Bone marrow (tissue), 2 donors: ENCODE data around the gene LNP1.
"Not testable (repeated sequence)": the region's sequence is repeated elsewhere in the genome, so short reads cannot be mapped to it uniquely, and the experiment has no call there.

Experiments
- DNase-seq, 2 donors: peaks; one replicate each; lab custom pipeline; 2025; lab: John Stamatoyannopoulos, UW

The LNP1 gene

GRCh38 chr3:100478521-100478920, 77.2 kb downstream of the LNP1 start:
- DNase-seq = not testable (repeated sequence)

DNA sequence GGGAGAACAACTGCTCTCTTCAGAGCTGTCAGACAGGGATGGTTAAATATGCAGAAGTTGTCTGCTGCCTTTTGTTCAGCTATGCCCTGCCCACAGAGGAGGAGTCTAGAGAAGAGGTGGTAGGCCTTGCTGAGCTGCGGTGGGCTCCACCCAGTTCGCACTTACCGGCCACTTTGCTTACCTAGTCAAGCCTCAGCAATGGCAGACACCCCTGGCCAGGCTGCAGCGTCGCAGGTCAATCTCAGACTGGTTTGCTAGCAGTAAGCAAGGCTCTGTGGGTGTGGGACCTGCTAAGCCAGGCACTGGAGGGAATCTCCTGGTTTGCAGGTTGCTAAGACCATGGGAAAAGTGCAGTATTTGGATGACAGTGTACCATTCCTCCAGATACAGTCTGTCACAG, 78.7 kb downstream of the LNP1 start:
- DNase-seq = no peak

- DNase-seq = no peak
Measured at GRCh38 chr3:100482176-100482575, 80.8 kb downstream of the LNP1 start.

DNA sequence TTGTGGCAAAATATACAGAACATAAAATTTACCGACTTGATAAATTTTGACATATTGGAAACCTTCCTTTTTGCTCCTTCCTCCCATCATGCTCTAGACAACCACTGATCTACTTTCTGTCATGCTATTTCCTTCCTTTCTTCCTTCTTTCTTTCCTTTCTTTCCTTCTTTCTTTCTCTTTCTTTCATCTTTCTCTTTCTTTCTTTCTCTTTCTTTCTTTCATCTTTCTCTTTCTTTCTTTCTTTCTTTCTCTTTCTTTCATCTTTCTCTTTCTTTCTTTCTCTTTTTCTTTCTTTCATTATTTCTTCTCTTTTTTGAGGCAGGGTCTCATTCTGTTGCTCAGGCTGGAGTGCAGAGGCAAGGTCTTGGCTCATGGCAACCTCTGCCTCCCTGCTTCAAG, 82.2 kb downstream of the LNP1 start:
- DNase-seq = no peak

DNA sequence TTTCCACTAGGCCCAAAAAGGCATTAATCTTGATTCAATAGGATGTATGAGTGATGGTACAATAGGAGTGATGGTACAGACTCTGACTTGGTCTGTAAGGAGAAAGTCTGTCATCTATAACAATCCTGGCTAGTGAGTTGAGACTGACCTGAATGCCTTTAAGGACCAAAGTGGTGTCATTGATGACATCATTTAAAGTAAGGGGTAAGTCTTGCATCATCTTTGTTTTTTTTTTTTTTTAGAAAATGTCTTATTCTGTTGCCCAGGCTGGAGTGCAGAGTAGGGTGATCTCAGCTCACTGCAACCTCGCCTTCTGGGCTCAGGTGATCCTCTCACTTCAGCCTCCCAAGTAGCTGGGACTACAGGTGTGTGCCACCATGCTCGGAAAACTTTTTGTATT, 85.5 kb downstream of the LNP1 start:
- no peak for DNase-seq

- no peak for DNase-seq
Measured at GRCh38 chr3:100489118-100489517, 87.8 kb downstream of the LNP1 start.

DNA sequence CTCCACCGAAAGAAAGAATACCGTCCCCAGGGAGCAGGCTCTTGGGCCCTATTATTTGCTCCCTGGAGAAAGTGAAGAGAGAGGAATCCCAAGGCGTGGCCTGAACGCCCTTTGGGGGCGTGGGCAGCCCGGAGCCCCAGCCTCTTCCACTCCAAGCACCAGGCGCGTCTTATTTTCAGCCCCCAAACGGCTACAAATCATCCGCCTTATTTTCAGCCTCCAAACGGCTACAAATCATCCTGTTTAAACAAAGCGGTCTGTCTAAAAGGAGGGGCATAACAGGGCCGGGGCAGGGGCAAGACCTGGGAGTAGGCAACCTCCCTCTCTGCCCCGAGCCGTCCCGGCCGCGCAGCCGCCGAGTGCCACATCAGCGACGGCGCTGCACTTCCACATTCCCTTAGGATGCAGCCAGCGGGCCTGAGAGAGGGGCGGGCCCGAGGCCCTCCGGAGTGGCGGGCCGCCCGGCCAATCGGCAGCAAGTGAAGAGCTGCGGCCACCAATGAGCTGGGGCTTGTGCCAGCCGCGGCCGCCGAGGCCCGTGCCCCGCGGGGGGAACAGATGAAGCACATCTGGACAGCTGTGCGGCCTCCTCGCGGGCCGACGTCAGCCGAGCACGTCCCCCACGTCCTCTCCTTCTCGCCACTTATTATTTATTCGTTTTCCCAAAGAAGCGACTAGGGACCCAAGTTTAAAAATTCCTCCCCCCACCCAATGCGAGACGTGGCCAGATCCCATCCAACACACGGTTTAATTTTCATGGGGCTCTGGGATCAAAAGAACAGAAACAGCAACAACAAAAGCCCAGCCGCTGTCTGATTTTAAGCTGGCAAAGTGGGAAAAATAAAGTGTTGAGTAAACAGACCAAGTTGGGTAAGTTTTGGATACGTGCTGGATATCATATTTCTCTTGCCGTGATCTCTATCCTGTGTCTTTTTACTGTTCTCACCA, 91.0 kb downstream of the LNP1 start, which contains the start of gene TMEM45A:
TSS of gene TMEM45A (plus strand) at position 561 of the 948 bp plus-strand sequence. CDS start 62,593 bp downstream, outside the sequence.
- peak; percentile 63 for DNase-seq

GRCh38 chr3:100496711-100497261, 95.4 kb downstream of the LNP1 start:
- DNase-seq = no peak

DNA sequence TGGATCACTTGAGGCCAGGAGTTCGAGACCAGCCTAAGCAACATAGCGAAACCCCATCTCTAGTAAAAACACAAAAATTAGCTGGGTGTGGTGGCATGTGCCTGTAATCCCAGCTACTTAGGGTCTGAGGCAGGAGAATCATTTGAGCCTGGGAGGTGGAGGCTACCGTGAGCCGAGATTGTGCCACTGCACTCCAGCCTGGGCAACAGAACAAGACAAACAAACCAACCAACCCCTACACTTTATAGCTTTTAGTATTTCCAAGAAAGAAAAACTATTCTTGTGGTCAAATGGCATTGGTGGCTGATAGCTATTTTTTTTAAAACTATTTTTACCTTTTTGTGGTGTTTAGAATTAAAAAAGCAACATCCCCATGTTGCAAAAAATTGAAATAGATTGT, 98.3 kb downstream of the LNP1 start:
- DNase-seq = no peak

DNA sequence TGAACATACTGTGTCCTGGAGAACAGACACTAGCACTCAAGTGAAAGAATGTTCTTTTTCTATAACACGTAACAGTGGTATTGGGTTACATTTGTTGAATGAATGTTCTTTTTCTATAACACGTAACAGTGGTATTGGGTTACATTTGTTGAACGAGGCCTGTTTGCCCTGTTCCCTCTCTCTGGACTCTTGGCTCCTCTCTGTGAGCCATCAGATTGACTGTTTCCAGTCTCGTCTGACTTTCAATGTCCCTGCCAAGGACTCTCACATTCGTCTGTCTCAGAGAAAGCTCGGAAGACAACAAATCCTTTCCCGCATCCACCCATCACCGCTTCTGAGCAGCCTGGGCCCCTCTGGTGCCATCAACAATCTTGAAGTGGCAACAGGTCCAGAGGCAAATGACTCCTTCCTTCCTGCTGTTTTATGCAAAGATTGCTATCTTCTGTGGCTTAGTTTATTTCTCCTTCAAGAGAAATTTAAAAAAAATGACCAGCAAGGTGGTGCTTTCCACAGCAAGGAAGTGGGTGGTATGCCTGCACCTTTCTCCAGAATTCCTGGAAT, 99.1 kb downstream of the LNP1 start:
- DNase-seq = no peak

- no peak for DNase-seq
Measured at GRCh38 chr3:100503448-100503847, 102.1 kb downstream of the LNP1 start.
